K562 (cell line): ENCODE data around the gene ADGRA1.
"Not testable (repeated sequence)": the region's sequence is repeated elsewhere in the genome, so short reads cannot be mapped to it uniquely, and the experiment has no call there.

Experiments used
- EGR1 ChIP-seq: fragments of 450-650 bp; conservative IDR thresholded peaks from 2 replicates; pipeline ENCODE4 v1.6.1; 2017; ENCODE audit warnings: mild to moderate bottlenecking
- FOXK1 ChIP-seq: sonication (generic); formaldehyde crosslinking; IDR thresholded peaks from 2 replicates; pipeline ENCODE4 v1.8.0; 2022; ENCODE audit warnings: missing genetic modification reagents, mild to moderate bottlenecking, borderline replicate concordance
- FOXP1 ChIP-seq: sonication (generic); formaldehyde crosslinking; IDR thresholded peaks from 2 replicates; pipeline ENCODE4 v1.8.0; 2022; ENCODE audit warnings: mild to moderate bottlenecking, missing genetic modification reagents
- GATA2 ChIP-seq: sonication (generic); formaldehyde crosslinking; IDR thresholded peaks from 2 replicates; pipeline ENCODE4 v1.4.0; 2020; ENCODE audit warnings: mild to moderate bottlenecking, missing genetic modification reagents
- PTRF ChIP-seq: fragments of 450-650 bp; IDR thresholded peaks from 2 replicates; pipeline ENCODE4 v1.6.1; 2016; ENCODE audit warnings: mild to moderate bottlenecking, missing genetic modification characterization, missing compliant biosample characterization
- SREBF2 ChIP-seq: sonication (generic); formaldehyde crosslinking; IDR thresholded peaks from 2 replicates; pipeline ENCODE4 v1.4.0; 2020; ENCODE audit warnings: mild to moderate bottlenecking, missing genetic modification reagents
- TAF9B ChIP-seq: fragments of 450-650 bp; IDR thresholded peaks from 2 replicates; pipeline ENCODE4 v1.6.1; 2018; ENCODE audit warnings: mild to moderate bottlenecking; ENCODE audit not compliant: partially characterized antibody
- ZFP30 ChIP-seq: fragments of 250-450 bp; sonication (Bioruptor Pico); IDR thresholded peaks from 2 replicates; pipeline ENCODE4 v1.8.0; 2022; ENCODE audit warnings: moderate library complexity, mild to moderate bottlenecking, inconsistent platforms, borderline replicate concordance
- TF ChIP-seq, protein P1 (sequence below): fragments of 450-650 bp; IDR thresholded peaks from 2 replicates; pipeline ENCODE4 v1.6.1; 2017; ENCODE audit warnings: mild to moderate bottlenecking, moderate library complexity
- TF ChIP-seq, protein P2 (sequence below), 3 experiments: IDR thresholded peaks in 2 of 3; conservative IDR thresholded peaks in 1 of 3; 2 replicates each; pipeline ENCODE4 v1.5.1; 2011 to 2012; ENCODE audit warnings: low read length in 3 of 3, mild to moderate bottlenecking in 3 of 3, control low read depth in 2 of 3, improper control_type of control experiment in 1 of 3, inconsistent platforms in 1 of 3, low read depth in 1 of 3, mixed read lengths in 1 of 3, moderate library complexity in 1 of 3; ENCODE audit not compliant: insufficient read depth in 2 of 3
- TF ChIP-seq, protein P3 (sequence below): sonication (generic); formaldehyde crosslinking; IDR thresholded peaks from 2 replicates; pipeline ENCODE4 v1.9.0; 2022; ENCODE audit warnings: mild to moderate bottlenecking, missing genetic modification reagents
- TF ChIP-seq, protein P4 (sequence below): IDR thresholded peaks from 3 replicates; pipeline ENCODE4 v1.6.1; 2011; ENCODE audit warnings: borderline replicate concordance, mild to moderate bottlenecking, moderate library complexity; ENCODE audit not compliant: insufficient read length; ENCODE audit errors: extremely low read depth
- TF ChIP-seq, protein P5 (sequence below): sonication (generic); formaldehyde crosslinking; IDR thresholded peaks from 2 replicates; pipeline ENCODE4 v1.8.1; 2023; ENCODE audit warnings: mild to moderate bottlenecking, missing genetic modification reagents

DNA sequence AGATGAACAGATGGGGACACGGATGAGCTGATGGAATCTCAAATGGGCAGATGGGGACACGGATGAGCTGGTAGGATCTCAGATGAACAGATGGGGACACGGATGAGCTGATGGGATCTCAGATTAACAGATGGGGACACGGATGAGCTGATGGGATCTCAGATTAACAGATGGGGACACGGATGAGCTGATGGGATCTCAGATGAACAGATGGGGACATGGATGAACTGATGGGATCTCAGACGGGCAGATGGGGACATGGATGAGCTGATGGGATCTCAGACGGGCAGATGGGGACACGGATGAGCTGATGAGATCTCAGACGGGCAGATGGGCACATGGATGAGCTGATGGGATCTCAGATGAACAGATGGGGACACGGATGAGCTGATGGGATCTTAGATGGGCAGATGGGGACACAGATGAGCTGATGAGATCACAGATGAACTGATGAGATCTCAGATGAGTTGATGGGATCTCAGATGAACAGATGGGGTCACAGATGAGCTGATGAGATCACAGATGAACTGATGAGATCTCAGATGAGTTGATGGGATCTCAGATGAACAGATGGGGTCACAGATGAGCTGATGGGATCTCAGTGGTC lies 34.1 kb upstream of the ADGRA1 start:
- TF ChIP-seq GATA2 (CRISPR knock-in tag); EGR1; FOXK1 (CRISPR knock-in tag); PTRF (tag); ZFP30 (CRISPR knock-in tag); TAF9B; FOXP1 (CRISPR knock-in tag); SREBF2 (CRISPR knock-in tag): not testable (repeated sequence)
- TF ChIP-seq, protein P1, sequence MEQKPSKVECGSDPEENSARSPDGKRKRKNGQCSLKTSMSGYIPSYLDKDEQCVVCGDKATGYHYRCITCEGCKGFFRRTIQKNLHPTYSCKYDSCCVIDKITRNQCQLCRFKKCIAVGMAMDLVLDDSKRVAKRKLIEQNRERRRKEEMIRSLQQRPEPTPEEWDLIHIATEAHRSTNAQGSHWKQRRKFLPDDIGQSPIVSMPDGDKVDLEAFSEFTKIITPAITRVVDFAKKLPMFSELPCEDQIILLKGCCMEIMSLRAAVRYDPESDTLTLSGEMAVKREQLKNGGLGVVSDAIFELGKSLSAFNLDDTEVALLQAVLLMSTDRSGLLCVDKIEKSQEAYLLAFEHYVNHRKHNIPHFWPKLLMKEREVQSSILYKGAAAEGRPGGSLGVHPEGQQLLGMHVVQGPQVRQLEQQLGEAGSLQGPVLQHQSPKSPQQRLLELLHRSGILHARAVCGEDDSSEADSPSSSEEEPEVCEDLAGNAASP: not testable (repeated sequence)
- TF ChIP-seq, protein P2, sequence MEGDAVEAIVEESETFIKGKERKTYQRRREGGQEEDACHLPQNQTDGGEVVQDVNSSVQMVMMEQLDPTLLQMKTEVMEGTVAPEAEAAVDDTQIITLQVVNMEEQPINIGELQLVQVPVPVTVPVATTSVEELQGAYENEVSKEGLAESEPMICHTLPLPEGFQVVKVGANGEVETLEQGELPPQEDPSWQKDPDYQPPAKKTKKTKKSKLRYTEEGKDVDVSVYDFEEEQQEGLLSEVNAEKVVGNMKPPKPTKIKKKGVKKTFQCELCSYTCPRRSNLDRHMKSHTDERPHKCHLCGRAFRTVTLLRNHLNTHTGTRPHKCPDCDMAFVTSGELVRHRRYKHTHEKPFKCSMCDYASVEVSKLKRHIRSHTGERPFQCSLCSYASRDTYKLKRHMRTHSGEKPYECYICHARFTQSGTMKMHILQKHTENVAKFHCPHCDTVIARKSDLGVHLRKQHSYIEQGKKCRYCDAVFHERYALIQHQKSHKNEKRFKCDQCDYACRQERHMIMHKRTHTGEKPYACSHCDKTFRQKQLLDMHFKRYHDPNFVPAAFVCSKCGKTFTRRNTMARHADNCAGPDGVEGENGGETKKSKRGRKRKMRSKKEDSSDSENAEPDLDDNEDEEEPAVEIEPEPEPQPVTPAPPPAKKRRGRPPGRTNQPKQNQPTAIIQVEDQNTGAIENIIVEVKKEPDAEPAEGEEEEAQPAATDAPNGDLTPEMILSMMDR (IDR thresholded peaks at IDR 0.05 in 2 of 3, conservative IDR thresholded peaks at IDR 0.05 in 1 of 3; ENCODE audit: insufficient read depth in 2 of 3, low read depth in 1 of 3, low read length in 3 of 3): not testable (repeated sequence)
- TF ChIP-seq, protein P3, sequence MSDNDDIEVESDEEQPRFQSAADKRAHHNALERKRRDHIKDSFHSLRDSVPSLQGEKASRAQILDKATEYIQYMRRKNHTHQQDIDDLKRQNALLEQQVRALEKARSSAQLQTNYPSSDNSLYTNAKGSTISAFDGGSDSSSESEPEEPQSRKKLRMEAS (CRISPR knock-in tag): not testable (repeated sequence)
- TF ChIP-seq, protein P4, sequence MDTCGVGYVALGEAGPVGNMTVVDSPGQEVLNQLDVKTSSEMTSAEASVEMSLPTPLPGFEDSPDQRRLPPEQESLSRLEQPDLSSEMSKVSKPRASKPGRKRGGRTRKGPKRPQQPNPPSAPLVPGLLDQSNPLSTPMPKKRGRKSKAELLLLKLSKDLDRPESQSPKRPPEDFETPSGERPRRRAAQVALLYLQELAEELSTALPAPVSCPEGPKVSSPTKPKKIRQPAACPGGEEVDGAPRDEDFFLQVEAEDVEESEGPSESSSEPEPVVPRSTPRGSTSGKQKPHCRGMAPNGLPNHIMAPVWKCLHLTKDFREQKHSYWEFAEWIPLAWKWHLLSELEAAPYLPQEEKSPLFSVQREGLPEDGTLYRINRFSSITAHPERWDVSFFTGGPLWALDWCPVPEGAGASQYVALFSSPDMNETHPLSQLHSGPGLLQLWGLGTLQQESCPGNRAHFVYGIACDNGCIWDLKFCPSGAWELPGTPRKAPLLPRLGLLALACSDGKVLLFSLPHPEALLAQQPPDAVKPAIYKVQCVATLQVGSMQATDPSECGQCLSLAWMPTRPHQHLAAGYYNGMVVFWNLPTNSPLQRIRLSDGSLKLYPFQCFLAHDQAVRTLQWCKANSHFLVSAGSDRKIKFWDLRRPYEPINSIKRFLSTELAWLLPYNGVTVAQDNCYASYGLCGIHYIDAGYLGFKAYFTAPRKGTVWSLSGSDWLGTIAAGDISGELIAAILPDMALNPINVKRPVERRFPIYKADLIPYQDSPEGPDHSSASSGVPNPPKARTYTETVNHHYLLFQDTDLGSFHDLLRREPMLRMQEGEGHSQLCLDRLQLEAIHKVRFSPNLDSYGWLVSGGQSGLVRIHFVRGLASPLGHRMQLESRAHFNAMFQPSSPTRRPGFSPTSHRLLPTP: not testable (repeated sequence)
- TF ChIP-seq, protein P5, sequence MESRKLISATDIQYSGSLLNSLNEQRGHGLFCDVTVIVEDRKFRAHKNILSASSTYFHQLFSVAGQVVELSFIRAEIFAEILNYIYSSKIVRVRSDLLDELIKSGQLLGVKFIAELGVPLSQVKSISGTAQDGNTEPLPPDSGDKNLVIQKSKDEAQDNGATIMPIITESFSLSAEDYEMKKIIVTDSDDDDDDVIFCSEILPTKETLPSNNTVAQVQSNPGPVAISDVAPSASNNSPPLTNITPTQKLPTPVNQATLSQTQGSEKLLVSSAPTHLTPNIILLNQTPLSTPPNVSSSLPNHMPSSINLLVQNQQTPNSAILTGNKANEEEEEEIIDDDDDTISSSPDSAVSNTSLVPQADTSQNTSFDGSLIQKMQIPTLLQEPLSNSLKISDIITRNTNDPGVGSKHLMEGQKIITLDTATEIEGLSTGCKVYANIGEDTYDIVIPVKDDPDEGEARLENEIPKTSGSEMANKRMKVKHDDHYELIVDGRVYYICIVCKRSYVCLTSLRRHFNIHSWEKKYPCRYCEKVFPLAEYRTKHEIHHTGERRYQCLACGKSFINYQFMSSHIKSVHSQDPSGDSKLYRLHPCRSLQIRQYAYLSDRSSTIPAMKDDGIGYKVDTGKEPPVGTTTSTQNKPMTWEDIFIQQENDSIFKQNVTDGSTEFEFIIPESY: not testable (repeated sequence)
